GM12891 (cell line): Measurements from ENCODE around the gene ABCC3.

Source experiments
- DNase-seq: peaks from one replicate; pipeline ENCODE4 v3.0.0; 2011; ENCODE audit warnings: low spot score; ENCODE audit not compliant: insufficient read length
- FAIRE-seq: peaks from 2 replicates; lab custom pipeline; 2011; peaks lifted over from hg19 to GRCh38; lab: Jason Lieb, UNC
- PAX5 ChIP-seq: IDR thresholded peaks from 2 replicates; pipeline ENCODE4 v1.6.1; 2011; ENCODE audit warnings: low read length, moderate library complexity, mild to moderate bottlenecking; ENCODE audit not compliant: insufficient read depth, severe bottlenecking
- POLR2A ChIP-seq: IDR thresholded peaks from 2 replicates; pipeline ENCODE4 v1.6.1; 2011; ENCODE audit warnings: low read depth, low read length, control low read depth
- POLR2AphosphoS5 ChIP-seq: IDR thresholded peaks from 2 replicates; pipeline ENCODE4 v1.6.1; 2011; ENCODE audit warnings: low read depth, low read length, control low read depth
- POU2F2 ChIP-seq: IDR thresholded peaks from 2 replicates; pipeline ENCODE4 v1.6.1; 2011; ENCODE audit warnings: low read depth, mild to moderate bottlenecking, control low read depth, low read length, moderate library complexity
- SPI1 ChIP-seq: IDR thresholded peaks from 2 replicates; pipeline ENCODE4 v1.6.1; 2011; ENCODE audit warnings: low read depth, low read length, control low read depth
- TAF1 ChIP-seq: IDR thresholded peaks from 2 replicates; pipeline ENCODE4 v1.6.1; 2011; ENCODE audit warnings: low read depth, low read length, control low read depth

Gene ABCC3

DNA sequence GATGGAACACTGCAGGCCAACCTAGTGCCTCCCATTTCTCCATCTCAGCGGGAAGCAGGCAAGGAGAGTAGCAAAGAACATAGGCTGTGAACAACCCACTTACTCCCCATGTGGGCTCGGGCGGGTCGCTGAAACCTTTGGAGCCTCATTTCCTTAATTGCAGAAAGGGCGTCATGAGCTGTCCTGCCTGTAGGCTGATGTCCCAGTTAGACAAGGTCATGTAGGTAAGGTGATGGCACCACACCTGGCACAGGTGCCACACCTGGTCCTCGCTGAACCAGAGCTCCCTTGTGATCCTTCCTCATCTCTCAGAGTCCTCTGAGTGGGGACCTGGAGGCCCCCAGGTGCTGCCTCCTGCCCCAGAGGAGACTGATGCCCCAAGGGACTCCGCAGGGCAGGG lies 22.9 kb downstream of the ABCC3 start:
- DNase-seq (no peak), FAIRE-seq (no peak)
- TF ChIP-seq PAX5 (no peak), POLR2AphosphoS5 (no peak), POU2F2 (no peak), POLR2A (no peak), TAF1 (no peak), SPI1 (no peak)

DNA sequence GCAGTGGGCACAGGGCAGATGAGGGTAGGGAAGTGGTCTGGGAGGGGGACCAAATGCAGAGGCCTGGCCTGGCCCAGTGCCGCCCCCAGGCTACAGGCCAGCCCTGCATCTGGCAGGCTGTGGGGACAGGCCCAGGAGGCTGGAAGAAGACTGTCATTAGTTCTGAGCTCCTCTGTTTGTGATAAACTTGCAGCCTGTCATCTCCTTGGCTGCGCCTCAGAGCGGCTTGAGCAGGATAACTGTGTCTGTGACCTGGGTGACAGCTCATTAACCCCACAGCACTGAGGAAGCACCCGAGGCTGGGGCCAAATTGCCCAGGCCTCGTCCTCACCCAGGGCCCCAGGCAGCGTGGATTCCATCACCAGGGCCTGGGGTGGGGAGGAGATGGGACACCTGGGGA lies 23.9 kb downstream of the ABCC3 start:
- FAIRE-seq: no peak
- DNase-seq: no peak
- TF ChIP-seq POLR2AphosphoS5 (no peak), TAF1 (no peak), SPI1 (no peak), POLR2A (no peak), POU2F2 (no peak), PAX5 (no peak)

DNA sequence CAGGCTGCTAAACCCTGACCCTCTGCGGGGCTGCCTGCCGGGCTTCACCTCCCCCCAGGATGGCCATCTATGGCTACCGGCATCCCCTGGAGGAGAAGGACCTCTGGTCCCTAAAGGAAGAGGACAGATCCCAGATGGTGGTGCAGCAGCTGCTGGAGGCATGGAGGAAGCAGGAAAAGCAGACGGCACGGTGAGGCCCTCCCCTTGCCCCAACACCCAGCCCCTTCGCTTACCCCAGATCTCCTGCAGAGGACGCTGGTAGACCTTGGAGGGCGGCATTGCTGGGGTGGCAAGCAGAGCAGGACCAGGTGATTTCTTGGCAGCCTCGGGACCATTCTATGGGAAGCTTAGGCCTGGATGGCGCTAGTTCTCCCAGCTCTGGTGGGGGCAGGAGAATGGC lies 24.5 kb downstream of the ABCC3 start:
- FAIRE-seq (no peak), DNase-seq (no peak)
- TF ChIP-seq POLR2AphosphoS5: no peak
- no peak for TF ChIP-seq POU2F2

DNA sequence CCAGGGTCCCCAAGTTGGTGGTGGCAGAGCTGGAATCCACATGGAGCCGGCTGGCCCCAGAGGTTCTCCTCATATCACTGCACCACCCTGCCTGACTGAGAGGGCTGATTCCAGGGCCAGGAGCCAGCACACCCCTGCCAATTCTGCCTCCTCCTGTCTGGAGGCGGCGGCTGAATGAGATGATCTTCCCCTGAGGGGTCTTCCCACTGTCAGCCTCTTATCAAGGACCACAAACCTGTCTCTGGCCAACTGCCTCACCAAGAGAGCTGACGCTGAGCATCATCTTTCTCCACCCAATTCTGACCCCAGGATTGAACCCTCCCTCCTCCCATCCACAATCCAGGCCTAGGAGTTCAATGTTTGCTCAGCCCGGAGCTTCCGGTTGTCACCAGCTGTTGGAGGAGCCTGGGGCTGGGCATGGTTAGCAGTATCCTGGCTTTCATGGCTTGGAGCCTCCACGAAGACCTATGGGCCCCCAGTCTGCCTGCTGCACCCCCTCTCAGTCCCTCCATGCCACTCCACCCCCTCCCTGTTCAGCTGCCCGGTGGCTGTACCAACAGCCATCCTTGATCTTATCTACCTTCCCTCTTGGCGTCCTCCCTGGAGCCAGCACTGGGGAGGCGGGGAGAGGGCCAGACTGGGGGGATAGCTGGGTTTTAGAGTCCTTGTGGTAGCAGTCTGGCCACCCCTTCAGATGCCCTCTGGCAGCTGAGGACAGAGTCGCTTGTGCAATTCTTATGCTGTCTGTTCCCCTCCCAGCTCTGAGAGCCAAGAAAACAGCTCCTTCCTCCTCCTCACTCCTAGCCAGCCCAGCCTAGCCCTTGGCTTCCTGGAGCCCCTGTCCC lies 25.6 kb downstream of the ABCC3 start:
- no peak for FAIRE-seq
- no peak for TF ChIP-seq POLR2AphosphoS5
- TF ChIP-seq SPI1: no peak
- no peak for TF ChIP-seq TAF1
- TF ChIP-seq POU2F2: no peak
- no peak for TF ChIP-seq PAX5
- TF ChIP-seq POLR2A: no peak
- DNase-seq: no peak

DNA sequence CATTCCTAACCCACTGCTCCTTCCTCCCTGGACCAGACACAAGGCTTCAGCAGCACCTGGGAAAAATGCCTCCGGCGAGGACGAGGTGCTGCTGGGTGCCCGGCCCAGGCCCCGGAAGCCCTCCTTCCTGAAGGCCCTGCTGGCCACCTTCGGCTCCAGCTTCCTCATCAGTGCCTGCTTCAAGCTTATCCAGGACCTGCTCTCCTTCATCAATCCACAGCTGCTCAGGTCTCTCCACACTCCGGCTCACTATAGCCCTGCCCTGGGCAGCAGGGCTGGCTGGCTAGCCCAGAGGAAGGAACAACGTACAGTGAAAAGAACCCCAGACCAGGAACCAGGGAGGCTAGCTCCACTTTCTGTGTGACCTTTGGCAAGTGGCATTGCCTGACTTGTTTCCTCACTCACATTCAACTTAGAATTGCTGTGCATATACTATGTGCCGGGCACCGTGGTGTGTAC lies 26.2 kb downstream of the ABCC3 start:
- TF ChIP-seq POLR2AphosphoS5 (no peak), POU2F2 (no peak), POLR2A (no peak), SPI1 (no peak), PAX5 (no peak), TAF1 (no peak)
- FAIRE-seq (no peak), DNase-seq (no peak)

DNA sequence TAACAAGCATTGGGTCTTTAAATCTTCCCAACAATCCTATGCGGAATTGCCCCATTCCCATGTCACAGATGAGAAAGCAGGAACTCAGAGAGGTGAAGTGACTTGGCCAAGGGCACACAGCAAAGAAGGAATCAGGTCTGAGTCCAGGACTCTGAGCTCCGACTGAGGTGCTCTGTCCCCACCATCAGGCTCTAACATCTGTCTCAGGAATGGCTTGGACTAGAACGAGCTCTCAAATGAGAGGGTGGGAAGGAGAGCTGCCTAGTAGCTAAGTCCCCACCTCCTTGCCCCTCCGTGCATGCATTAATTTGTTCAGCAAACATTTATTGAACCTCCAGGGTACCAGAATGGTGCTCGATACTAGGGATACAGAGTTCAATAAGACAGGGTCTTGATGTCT lies 26.7 kb downstream of the ABCC3 start:
- TF ChIP-seq POLR2A (no peak), SPI1 (no peak), PAX5 (no peak), TAF1 (no peak), POU2F2 (no peak), POLR2AphosphoS5 (no peak)
- FAIRE-seq: no peak
- no peak for DNase-seq

DNA sequence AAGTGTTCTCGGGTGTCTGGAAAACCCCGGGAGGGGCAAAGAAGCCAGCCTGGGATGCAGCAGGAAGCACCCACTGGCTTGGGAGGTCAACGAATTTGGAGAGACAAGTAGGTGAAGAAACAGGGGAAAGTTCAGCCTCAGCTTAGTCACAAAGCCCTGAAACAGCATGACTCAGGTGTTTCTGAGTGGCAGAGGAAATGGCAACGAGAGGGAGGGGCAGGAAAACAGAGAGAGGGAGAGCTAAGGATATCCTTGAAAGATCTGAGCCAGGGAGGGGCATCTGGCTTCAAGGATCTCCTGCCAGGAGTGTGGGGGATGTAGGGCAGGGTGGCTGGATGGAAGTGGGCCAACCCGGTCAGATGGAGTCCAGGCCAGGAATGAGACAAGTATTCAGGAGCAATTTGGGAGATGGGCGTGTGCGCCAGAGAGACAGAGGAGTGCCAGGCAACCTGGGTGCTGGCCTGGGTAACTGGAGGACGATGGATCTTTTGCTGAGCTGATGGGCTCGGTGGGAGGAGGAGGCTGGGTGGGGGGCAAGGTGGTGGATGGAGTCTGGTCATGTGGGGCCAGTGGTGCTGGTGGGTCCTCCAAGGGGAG lies 27.2 kb downstream of the ABCC3 start:
- TF ChIP-seq POLR2A: no peak
- no peak for TF ChIP-seq POU2F2
- TF ChIP-seq PAX5: no peak
- no peak for TF ChIP-seq POLR2AphosphoS5
- no peak for TF ChIP-seq SPI1
- TF ChIP-seq TAF1: no peak
- DNase-seq (no peak), FAIRE-seq (no peak)

DNA sequence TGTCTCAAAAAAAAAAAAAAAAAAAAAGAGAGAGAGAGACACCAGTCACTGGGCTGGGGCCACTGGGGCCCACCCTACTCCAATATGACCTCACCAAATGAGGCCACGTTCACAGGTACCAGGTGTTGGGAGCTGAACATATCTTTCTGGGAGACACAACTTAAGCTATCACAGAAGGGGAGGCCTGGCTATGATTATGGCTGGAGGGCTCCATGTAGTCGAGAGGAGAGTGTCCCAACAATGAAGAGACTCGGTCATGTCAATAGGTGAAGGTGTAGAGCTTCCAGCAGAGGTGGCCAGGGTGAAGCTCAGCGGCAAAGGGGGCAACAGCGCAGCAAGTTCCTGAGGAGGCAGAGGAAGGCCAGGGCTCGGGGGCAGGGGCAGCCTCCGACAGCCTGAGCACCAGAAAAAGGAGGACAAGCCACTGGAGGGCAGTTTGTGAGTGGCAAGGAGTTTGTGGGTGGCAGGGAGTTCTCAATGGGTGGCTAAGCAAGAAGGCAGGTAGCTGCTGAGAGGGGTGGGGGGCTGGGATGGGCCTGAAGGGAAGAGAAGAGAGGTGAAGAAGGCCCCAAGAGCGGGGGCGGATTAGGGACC lies 28.0 kb downstream of the ABCC3 start:
- no peak for TF ChIP-seq TAF1
- no peak for TF ChIP-seq PAX5
- TF ChIP-seq POU2F2: no peak
- TF ChIP-seq POLR2A: no peak
- no peak for TF ChIP-seq SPI1
- TF ChIP-seq POLR2AphosphoS5: no peak
- DNase-seq: no peak
- no peak for FAIRE-seq

DNA sequence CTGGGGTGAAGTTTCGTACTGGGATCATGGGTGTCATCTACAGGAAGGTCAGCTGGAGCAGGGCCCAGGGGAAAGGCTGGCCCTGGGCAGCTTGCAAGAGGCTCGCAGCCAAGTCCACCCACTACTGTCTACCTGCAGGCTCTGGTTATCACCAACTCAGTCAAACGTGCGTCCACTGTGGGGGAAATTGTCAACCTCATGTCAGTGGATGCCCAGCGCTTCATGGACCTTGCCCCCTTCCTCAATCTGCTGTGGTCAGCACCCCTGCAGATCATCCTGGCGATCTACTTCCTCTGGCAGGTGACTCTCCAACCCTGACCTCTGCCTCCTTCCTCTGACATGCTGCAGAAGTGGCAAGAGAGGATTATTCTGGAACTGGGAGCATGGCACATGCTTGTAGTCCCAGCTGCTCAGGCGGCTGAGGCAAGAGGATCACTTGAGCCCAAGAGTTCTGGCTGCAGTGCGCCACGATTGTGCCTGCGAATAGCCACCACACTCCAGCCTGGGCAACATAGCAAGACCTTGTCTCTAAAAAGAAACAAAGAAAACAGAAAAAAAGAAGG lies 29.2 kb downstream of the ABCC3 start:
- DNase-seq (no peak), FAIRE-seq (no peak)
- no peak for TF ChIP-seq POLR2A
- TF ChIP-seq SPI1: no peak
- TF ChIP-seq POLR2AphosphoS5: no peak
- no peak for TF ChIP-seq PAX5
- no peak for TF ChIP-seq TAF1
- TF ChIP-seq POU2F2: no peak
